ENCODE measurements around the gene TAAR2.
A peak's percentile ranks its signal among the peaks of the same experiment; 100 is the strongest.
"Not testable (repeated sequence)": the region's sequence is repeated elsewhere in the genome, so short reads cannot be mapped to it uniquely, and the experiment has no call there.

TAAR2 gene

DNA sequence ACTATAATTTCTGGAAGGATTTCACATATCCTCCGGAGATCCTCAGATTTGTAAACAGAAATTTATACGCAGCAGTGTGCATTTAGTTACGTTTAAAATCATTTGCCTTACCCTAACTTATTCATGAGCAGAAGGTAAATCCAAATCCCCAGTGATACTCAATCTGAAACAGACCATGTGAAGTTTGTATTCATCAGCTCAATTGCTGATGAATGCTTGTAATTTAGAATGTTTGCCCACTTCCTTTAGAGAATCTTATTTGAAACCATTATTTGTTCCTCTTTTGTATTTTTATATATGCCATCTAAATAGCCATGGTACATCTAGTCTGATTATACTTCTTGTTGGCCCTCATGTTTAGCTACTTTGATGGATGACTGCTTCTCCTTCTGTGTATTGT, 19.5 kb upstream of the TAAR2 start:
- ChIA-PET CTCF (interaction anchor here (0.6 to 1.1 kb wide), 5 partner anchors 23 to 920 kb away, joined by 3 to 5 read pairs (median 3); no protein-coding TSS in a partner anchor), POLR2A (no interaction called here)
- H3K27ac ChIP-seq (ENCODE audit: extremely low read depth, low read depth, low read length) = no peak overlapping the region

DNA sequence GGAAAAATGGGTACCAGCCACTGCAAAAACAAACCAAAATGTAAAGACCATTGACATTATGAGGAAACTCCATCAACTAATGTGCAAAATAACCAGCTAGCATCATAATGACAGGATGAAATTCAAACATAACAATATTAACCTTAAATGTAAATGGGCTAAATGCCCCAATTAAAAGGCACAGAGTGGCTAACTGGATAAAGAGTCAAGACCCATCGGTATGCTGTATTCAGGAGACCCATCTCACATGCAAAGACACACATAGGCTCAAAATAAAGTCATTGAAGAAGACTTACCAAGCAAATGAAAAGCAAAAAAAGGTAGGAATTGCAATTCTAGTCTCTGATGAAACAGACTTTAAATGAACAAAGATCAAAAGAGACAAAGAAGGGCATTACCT, 13.1 kb upstream of the TAAR2 start:
- CTCF ChIA-PET = interaction anchor here (0.6 kb wide), 1 partner anchor 14 kb away, joined by 3 read pairs; no protein-coding TSS in a partner anchor
- H3K4me1 ChIP-seq (ENCODE audit: control insufficient read depth, insufficient read depth, low read length); H3K9me3 ChIP-seq (ENCODE audit: control insufficient read depth, insufficient read depth, low read depth, low read length); H3K27ac ChIP-seq (ENCODE audit: extremely low read depth, low read depth, low read length); H3K36me3 ChIP-seq (ENCODE audit: control insufficient read depth in 2 of 2, insufficient read depth in 1 of 2, low read length in 2 of 2); H3K4me3 ChIP-seq (ENCODE audit: low read depth, low read length); POLR2A ChIA-PET: not testable (repeated sequence)
- TF ChIP-seq SETDB1 (IDR thresholded peaks at IDR 0.05; ENCODE audit: insufficient read length, low read length) (peak; percentile 70), ZNF529 (tag by site-specific recombination; IDR thresholded peaks at IDR 0.05; ENCODE audit: insufficient replicate concordance) (peak; percentile 76)

More for the DNA sequence above, 19.5 kb upstream of the TAAR2 start:
- H3K4me1 ChIP-seq (ENCODE audit: control insufficient read depth, insufficient read depth, low read length) = peaks cover 6% of the 10 kb centered on the region
- H3K9me3 ChIP-seq (ENCODE audit: control insufficient read depth, insufficient read depth, low read depth, low read length) = no peaks in the 10 kb centered on the region
- no peaks in the 10 kb centered on the region for H3K36me3 ChIP-seq (ENCODE audit: control insufficient read depth in 2 of 2, insufficient read depth in 1 of 2, low read length in 2 of 2)
- H3K4me3 ChIP-seq (ENCODE audit: low read depth, low read length) = no peak overlapping the region
- TF ChIP-seq ZFP41 (tag by site-specific recombination; IDR thresholded peaks at IDR 0.05; ENCODE audit: borderline replicate concordance) (no peak), ZBTB20 (tag by site-specific recombination; IDR thresholded peaks at IDR 0.05) (no peak), ZNF138 (tag by site-specific recombination; IDR thresholded peaks at IDR 0.05; ENCODE audit: borderline replicate concordance) (no peak)

DNA sequence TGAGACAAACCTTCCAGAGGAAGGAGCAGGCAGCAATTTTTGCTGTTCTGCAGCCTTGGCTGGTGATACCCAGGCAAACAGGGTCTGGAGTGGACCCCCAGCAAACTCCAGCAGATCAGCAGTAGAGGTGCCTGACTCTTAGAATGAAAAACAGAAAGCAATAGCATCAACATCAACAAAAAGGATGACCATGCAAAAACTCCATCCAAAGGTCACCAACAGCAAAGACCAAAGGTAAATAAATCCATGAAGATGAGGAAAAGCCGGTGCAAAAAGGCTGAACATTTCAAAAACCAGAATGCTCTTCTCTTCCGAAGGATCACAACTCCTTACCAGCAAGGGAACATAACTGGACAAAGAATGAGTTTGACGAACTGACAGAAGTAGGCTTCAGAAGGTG, 11.8 kb upstream of the TAAR2 start:
- ChIA-PET POLR2A (interaction anchor here (1.2 kb wide), 1 partner anchor 74 kb away, joined by 3 read pairs; no protein-coding TSS in a partner anchor), CTCF (interaction anchor here (0.6 kb wide), 1 partner anchor 11 kb away, joined by 5 read pairs; no protein-coding TSS in a partner anchor)
- not testable (repeated sequence) for H3K27ac ChIP-seq (ENCODE audit: extremely low read depth, low read depth, low read length); H3K9me3 ChIP-seq (ENCODE audit: control insufficient read depth, insufficient read depth, low read depth, low read length); H3K36me3 ChIP-seq (ENCODE audit: control insufficient read depth in 2 of 2, insufficient read depth in 1 of 2, low read length in 2 of 2); H3K4me3 ChIP-seq (ENCODE audit: low read depth, low read length); H3K4me1 ChIP-seq (ENCODE audit: control insufficient read depth, insufficient read depth, low read length)

DNA sequence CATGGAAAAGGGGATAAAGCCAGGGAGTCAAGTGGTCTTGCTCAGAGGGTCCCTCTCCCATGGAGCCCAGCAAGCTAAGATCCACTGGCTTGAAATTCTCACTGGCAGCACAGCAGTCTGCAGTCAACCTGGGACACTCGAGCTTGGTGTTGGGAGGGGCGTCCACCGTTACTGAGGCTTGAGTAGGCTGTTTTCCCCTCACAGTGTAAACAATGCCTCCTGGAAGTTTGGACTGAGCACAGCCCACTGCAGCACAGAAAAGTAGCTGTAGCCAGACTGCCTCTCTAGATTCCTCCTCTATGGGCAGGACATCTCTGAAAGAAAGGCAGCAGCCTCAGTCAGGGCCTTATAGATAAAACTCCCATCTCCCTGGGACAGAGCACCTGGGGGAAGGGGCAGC, 11.2 kb upstream of the TAAR2 start:
- POLR2A ChIA-PET = interaction anchor here (1.2 kb wide), 1 partner anchor 74 kb away, joined by 3 read pairs; no protein-coding TSS in a partner anchor
- not testable (repeated sequence) for H3K27ac ChIP-seq (ENCODE audit: extremely low read depth, low read depth, low read length); H3K4me3 ChIP-seq (ENCODE audit: low read depth, low read length); H3K4me1 ChIP-seq (ENCODE audit: control insufficient read depth, insufficient read depth, low read length); H3K36me3 ChIP-seq (ENCODE audit: control insufficient read depth in 2 of 2, insufficient read depth in 1 of 2, low read length in 2 of 2); H3K9me3 ChIP-seq (ENCODE audit: control insufficient read depth, insufficient read depth, low read depth, low read length)
- CTCF ChIA-PET = interaction anchor here (0.6 to 1.2 kb wide), 3 partner anchors 12 to 166 kb away, joined by 3 to 5 read pairs (median 3); no protein-coding TSS in a partner anchor

DNA sequence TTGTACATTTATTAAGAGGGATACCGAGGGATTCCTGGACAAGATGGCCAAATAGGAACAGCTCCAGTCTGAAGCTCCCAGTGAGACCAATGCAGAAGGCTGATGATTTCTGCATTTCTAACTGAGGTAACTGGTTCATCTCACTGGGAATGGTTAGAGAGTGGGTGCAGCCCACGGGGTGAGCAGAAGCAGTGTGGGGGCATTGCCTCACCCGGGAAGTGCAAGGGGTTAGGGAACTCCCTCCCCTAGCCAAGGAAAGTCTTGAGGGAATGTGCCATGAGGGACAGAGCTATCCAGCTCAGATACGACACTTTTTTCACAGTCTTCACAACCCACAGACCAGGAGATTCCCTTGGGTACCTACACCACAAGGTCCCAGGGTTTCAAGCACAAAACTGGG, 10.7 kb upstream of the TAAR2 start:
- ChIA-PET CTCF (interaction anchor here (0.6 to 1.2 kb wide), 2 partner anchors 105 to 165 kb away, joined by 3 read pairs; no protein-coding TSS in a partner anchor), POLR2A (interaction anchor here (1.2 kb wide), 1 partner anchor 73 kb away, joined by 3 read pairs; no protein-coding TSS in a partner anchor)
- Histone ChIP-seq H3K9me3 (ENCODE audit: control insufficient read depth, insufficient read depth, low read depth, low read length) (no peaks in the 10 kb centered on the region), H3K4me3 (ENCODE audit: low read depth, low read length) (no peak overlapping the region), H3K36me3 (ENCODE audit: control insufficient read depth in 2 of 2, insufficient read depth in 1 of 2, low read length in 2 of 2) (no peaks in the 10 kb centered on the region), H3K27ac (ENCODE audit: extremely low read depth, low read depth, low read length) (no peak overlapping the region), H3K4me1 (ENCODE audit: control insufficient read depth, insufficient read depth, low read length) (no peaks in the 10 kb centered on the region)
- peak; percentile 36; the same call in 1 of the 2 replicates for TF ChIP-seq EGR2 (tag by site-specific recombination; IDR thresholded peaks at IDR 0.05; ENCODE audit: low read depth)
- TF ChIP-seq, protein P1, sequence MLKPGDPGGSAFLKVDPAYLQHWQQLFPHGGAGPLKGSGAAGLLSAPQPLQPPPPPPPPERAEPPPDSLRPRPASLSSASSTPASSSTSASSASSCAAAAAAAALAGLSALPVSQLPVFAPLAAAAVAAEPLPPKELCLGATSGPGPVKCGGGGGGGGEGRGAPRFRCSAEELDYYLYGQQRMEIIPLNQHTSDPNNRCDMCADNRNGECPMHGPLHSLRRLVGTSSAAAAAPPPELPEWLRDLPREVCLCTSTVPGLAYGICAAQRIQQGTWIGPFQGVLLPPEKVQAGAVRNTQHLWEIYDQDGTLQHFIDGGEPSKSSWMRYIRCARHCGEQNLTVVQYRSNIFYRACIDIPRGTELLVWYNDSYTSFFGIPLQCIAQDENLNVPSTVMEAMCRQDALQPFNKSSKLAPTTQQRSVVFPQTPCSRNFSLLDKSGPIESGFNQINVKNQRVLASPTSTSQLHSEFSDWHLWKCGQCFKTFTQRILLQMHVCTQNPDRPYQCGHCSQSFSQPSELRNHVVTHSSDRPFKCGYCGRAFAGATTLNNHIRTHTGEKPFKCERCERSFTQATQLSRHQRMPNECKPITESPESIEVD (tag by site-specific recombination; IDR thresholded peaks at IDR 0.05) = no peak
- no peak for TF ChIP-seq ZNF530 (tag by site-specific recombination; IDR thresholded peaks at IDR 0.05; ENCODE audit: low read depth)
- TF ChIP-seq, protein P2, sequence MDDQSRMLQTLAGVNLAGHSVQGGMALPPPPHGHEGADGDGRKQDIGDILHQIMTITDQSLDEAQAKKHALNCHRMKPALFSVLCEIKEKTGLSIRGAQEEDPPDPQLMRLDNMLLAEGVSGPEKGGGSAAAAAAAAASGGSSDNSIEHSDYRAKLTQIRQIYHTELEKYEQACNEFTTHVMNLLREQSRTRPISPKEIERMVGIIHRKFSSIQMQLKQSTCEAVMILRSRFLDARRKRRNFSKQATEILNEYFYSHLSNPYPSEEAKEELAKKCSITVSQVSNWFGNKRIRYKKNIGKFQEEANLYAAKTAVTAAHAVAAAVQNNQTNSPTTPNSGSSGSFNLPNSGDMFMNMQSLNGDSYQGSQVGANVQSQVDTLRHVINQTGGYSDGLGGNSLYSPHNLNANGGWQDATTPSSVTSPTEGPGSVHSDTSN (CRISPR knock-in tag; IDR thresholded peaks at IDR 0.05) = no peak
- TF ChIP-seq ZNF324 (tag by site-specific recombination; IDR thresholded peaks at IDR 0.05) = no peak
- TF ChIP-seq, protein P3, sequence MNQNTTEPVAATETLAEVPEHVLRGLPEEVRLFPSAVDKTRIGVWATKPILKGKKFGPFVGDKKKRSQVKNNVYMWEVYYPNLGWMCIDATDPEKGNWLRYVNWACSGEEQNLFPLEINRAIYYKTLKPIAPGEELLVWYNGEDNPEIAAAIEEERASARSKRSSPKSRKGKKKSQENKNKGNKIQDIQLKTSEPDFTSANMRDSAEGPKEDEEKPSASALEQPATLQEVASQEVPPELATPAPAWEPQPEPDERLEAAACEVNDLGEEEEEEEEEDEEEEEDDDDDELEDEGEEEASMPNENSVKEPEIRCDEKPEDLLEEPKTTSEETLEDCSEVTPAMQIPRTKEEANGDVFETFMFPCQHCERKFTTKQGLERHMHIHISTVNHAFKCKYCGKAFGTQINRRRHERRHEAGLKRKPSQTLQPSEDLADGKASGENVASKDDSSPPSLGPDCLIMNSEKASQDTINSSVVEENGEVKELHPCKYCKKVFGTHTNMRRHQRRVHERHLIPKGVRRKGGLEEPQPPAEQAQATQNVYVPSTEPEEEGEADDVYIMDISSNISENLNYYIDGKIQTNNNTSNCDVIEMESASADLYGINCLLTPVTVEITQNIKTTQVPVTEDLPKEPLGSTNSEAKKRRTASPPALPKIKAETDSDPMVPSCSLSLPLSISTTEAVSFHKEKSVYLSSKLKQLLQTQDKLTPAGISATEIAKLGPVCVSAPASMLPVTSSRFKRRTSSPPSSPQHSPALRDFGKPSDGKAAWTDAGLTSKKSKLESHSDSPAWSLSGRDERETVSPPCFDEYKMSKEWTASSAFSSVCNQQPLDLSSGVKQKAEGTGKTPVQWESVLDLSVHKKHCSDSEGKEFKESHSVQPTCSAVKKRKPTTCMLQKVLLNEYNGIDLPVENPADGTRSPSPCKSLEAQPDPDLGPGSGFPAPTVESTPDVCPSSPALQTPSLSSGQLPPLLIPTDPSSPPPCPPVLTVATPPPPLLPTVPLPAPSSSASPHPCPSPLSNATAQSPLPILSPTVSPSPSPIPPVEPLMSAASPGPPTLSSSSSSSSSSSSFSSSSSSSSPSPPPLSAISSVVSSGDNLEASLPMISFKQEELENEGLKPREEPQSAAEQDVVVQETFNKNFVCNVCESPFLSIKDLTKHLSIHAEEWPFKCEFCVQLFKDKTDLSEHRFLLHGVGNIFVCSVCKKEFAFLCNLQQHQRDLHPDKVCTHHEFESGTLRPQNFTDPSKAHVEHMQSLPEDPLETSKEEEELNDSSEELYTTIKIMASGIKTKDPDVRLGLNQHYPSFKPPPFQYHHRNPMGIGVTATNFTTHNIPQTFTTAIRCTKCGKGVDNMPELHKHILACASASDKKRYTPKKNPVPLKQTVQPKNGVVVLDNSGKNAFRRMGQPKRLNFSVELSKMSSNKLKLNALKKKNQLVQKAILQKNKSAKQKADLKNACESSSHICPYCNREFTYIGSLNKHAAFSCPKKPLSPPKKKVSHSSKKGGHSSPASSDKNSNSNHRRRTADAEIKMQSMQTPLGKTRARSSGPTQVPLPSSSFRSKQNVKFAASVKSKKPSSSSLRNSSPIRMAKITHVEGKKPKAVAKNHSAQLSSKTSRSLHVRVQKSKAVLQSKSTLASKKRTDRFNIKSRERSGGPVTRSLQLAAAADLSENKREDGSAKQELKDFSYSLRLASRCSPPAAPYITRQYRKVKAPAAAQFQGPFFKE (tag by site-specific recombination; IDR thresholded peaks at IDR 0.05; ENCODE audit: borderline replicate concordance) = no peak
- no peak for TF ChIP-seq ZNF223 (tag by site-specific recombination; IDR thresholded peaks at IDR 0.05)
- no peak for TF ChIP-seq ZNF830 (tag by site-specific recombination; IDR thresholded peaks at IDR 0.05; ENCODE audit: low read depth)
- peak; percentile 23; the same call in 1 of the 2 replicates for TF ChIP-seq ZFHX2 (tag by site-specific recombination; conservative IDR thresholded peaks at IDR 0.05)
